Ectodermal cell (in vitro differentiated cells): ENCODE results near the gene BTLA.

ENCODE experiments used
- H3K27ac ChIP-seq: 2 replicates; pipeline ENCODE4 v1.7.0; 2013; ENCODE audit warnings: mild to moderate bottlenecking, low read depth, low read length; ENCODE audit not compliant: insufficient read depth, poor library complexity, severe bottlenecking
- H3K27me3 ChIP-seq: 2 replicates; pipeline ENCODE4 v1.7.0; 2013; ENCODE audit warnings: mild to moderate bottlenecking, low read length; ENCODE audit not compliant: insufficient read depth, control insufficient read depth, poor library complexity, severe bottlenecking
- H3K36me3 ChIP-seq: one replicate; pipeline ENCODE4 v1.7.0; 2013; ENCODE audit warnings: low read length; ENCODE audit not compliant: control insufficient read depth, insufficient read depth
- H3K4me1 ChIP-seq: one replicate; pipeline ENCODE4 v1.7.0; 2013; ENCODE audit warnings: low read length; ENCODE audit not compliant: control insufficient read depth, insufficient read depth
- H3K4me3 ChIP-seq: 2 replicates; pipeline ENCODE4 v1.7.0; 2013; ENCODE audit warnings: low read depth, low read length, control low read depth; ENCODE audit not compliant: insufficient read depth
- H3K9me3 ChIP-seq: 2 replicates; pipeline ENCODE4 v1.7.0; 2013; ENCODE audit warnings: mild to moderate bottlenecking, low read length, moderate library complexity; ENCODE audit not compliant: control insufficient read depth
- WGBS, 2 experiments: methylation state at CpG; one replicate each; pipeline ENCODE4 v1.1.7; 2013; ENCODE audit warnings: missing lambda C conversion rate in 2 of 2; 5-methylcytosine and 5-hydroxymethylcytosine counted together

BTLA gene

DNA sequence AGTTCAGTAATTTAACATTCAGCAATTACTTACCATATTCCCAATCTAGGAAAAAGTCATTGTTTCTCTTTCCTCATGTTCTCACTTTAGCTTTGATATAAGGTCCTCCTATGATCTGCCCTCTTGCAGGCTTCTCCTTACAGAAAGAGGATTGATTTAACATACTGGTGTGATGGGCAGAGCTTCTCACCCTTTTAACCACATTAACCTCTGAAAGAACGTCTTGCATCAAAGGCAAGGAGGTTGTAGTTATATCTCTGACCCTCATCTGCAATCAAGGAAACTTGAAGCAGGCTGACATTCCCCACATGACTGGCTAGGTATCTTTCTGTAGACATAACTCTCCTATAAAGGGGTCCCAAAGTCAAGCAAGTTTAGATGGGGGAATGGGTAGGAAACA, 39.5 kb downstream of the BTLA start:
- Histone ChIP-seq H3K27me3 (no peaks in the 10 kb centered on the region), H3K27ac (no peak overlapping the region), H3K4me1 (no peaks in the 10 kb centered on the region), H3K36me3 (no peaks in the 10 kb centered on the region), H3K4me3 (no peak overlapping the region), H3K9me3 (no peaks in the 10 kb centered on the region)
- WGBS, 2 experiments: 69 to 86% methylated on average over 1 of the region's 1 CpG

DNA sequence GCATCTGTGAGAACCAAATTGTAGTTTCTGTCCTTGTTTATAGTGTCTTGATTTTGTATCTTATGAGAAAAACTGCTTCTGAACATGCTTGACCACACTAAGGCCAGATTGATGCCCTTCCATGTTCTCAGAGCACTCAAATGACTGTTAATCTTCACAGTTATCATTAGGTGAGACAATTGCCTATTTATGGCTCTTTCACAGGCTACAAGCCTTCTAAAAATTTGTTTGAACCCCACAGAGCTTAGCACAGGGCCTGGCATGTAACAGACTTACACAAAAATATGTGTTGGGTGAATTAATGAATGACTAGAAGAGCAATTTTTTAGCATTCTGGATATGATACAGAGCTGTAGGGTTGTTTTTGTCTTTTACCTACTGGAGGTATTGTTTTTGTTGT, 43.1 kb downstream of the BTLA start:
- Histone ChIP-seq H3K27me3 (no peaks in the 10 kb centered on the region), H3K36me3 (no peaks in the 10 kb centered on the region), H3K4me1 (no peaks in the 10 kb centered on the region), H3K9me3 (no peaks in the 10 kb centered on the region), H3K4me3 (no peak overlapping the region), H3K27ac (no peak overlapping the region)

DNA sequence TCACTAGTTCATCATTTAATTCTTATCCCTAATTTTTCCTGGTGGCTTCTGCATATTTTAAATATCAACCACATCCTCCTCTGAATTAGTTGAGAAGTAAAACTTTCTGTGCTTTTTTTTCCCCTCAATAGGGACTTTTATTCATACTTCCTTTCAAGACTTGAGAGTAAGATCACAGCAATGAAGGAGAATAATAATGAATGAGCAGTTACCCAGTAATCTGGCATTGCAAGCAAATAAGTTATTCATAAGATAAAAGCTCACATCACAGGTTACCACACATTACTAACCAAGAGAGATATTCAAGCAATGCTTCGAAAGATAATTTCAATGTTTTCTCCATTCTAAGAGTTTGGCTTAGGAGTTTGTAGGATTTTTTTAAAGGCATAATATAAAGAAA, 50.3 kb downstream of the BTLA start:
- H3K4me1 ChIP-seq: peaks cover 15% of the 10 kb centered on the region
- no CpG with 5 or more reads among the region's 1 CpG for WGBS, 2 experiments

DNA sequence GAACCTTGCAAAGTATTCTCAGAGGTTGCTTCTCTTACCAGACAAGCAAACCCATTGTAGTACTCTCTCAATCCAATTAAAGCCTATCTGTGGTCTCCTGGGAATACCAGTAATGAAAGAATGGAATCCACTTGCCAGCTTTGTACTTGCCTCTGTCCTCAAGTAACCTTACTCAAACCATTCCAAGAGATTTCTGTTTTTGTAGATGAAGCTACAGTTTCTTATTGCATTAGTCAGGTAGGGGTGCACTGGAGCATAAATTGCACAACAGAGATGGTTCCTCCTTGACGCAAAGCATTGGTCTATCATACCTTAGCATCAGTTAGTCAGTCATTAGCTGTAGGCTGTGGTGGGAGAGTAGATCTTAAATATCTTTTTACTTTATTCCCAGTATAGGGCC, 52.9 kb downstream of the BTLA start:
- 100% methylated on average over 1 of the region's 1 CpG for WGBS, 2 experiments
- no peak overlapping the region for H3K27ac ChIP-seq
- H3K4me1 ChIP-seq: peaks cover 15% of the 10 kb centered on the region
- no peak overlapping the region for H3K4me3 ChIP-seq
- no peaks in the 10 kb centered on the region for H3K36me3 ChIP-seq
- H3K9me3 ChIP-seq: no peaks in the 10 kb centered on the region
- H3K27me3 ChIP-seq: no peaks in the 10 kb centered on the region

More for the DNA sequence above, 50.3 kb downstream of the BTLA start:
- no peak overlapping the region for H3K4me3 ChIP-seq
- no peaks in the 10 kb centered on the region for H3K36me3 ChIP-seq
- H3K27me3 ChIP-seq: no peaks in the 10 kb centered on the region
- no peak overlapping the region for H3K27ac ChIP-seq
- H3K9me3 ChIP-seq: no peaks in the 10 kb centered on the region

DNA sequence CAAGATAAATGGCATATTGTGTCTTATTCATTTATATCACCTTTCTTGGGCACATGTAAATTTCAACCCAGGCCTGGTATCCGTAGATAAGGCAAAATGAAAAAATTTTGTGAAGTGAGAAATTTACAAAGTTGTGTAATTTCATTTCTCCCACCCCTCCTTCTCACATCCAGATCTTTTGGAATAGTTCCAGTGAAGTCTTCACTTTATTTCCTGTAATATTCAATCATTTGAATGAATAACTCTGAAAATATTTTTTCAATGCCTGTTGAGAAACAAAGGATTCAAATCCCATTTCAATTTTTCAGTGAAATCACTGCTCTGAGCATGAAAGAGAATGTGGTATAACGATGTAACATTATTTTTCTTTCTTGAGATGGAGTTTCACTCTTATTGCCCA, 53.4 kb downstream of the BTLA start:
- no peaks in the 10 kb centered on the region for H3K27me3 ChIP-seq
- peaks cover 15% of the 10 kb centered on the region for H3K4me1 ChIP-seq
- H3K36me3 ChIP-seq: no peaks in the 10 kb centered on the region
- WGBS, 2 experiments: 92% methylated on average over 1 of the region's 2 CpGs; no CpG with 5 or more reads in 1 of the 2 experiments
- H3K4me3 ChIP-seq: no peak overlapping the region
- H3K9me3 ChIP-seq: no peaks in the 10 kb centered on the region
- H3K27ac ChIP-seq: no peak overlapping the region

DNA sequence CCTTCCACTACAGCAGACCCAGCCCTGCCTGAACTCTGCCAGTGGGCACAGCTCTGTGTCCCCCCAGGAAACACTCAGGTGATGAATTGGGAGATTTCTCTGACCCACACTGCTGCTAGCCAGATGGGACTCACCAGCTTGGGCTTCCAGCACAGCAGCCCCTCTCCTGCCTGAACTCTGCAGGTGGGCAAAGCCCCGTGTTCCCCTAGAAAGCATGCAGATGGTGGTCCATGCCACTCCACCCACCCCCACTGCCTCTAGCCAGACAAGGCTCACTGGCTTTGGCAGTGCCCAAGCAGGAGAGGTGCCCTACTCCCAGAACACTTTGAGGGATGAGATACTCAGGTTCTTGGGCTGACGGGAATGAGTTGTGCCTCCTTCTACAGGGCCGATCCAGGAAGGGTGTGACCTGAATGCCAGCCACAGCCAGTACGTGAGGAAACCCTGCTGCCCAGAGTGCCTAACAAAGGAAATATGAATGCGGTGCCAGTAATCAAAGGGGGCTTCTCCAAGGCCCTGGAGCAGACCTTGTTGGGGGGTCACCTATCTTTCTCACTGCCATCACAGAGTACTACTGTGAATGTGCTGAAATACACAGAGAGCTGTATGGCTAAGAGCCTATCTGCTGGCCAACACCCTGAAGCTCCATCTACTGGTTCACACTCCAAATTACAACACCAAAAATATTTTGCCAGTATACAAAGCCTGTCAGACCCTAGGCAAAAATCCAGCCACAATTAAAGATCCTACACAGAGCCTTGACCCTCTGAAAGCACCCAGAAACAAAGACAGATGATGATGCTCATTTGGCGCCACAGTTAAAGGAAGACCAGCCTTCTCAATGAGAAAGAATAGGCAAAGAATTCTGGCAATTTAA, 61.9 kb downstream of the BTLA start:
- Histone ChIP-seq H3K4me3 (no peak overlapping the region), H3K4me1 (no peaks in the 10 kb centered on the region), H3K36me3 (no peaks in the 10 kb centered on the region), H3K27me3 (no peaks in the 10 kb centered on the region), H3K27ac (no peak overlapping the region), H3K9me3 (peaks cover 2% of the 10 kb centered on the region)
- WGBS, 2 experiments: 94 to 95% methylated on average over 6 of the region's 6 CpGs

DNA sequence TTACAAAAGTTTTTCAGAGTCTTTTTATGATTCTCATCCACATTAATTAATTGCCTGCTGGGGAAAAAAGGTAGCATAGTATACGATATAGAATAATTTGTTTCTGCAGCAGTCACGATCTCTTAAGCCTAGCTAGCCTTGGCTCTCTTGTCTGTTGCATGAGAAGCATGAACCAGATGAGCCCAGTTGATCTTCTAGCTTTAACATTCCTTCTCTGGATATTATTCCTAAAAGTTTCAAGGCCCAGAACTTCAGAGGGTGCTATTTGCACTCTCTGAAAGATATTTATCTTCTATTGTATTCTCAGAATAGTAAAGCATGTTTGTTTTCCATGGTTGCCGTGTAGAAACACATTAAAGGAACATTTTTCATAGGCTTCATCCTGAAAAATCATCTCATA, 69.3 kb downstream of the BTLA start:
- 92 to 96% methylated on average over 2 to 3 of the region's 3 CpGs for WGBS, 2 experiments

DNA sequence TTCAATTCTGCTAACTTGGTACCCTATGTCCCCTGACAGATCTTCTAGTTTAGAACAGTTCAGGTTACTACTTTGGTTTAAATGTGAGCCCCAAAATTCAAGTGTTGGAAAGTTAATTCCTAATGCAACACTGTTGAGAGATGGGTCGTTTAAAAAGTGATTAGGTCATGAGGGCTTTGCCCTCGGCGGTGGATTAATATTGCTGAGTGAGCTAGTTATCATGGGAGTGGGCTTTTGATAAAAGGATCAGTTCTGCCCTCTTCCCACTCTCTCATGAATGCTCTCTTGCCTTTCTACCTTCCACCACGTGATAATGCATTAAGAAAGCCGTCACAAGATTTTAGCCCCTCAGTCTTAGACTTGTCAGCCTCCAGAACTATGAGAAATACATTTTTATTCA, 72.1 kb downstream of the BTLA start:
- Histone ChIP-seq H3K4me3 (no peak overlapping the region), H3K36me3 (no peaks in the 10 kb centered on the region), H3K27me3 (no peaks in the 10 kb centered on the region), H3K4me1 (no peaks in the 10 kb centered on the region), H3K9me3 (no peaks in the 10 kb centered on the region), H3K27ac (no peak overlapping the region)
- 94 to 96% methylated on average over 5 of the region's 5 CpGs for WGBS, 2 experiments

More for the DNA sequence above, 69.3 kb downstream of the BTLA start:
- Histone ChIP-seq H3K36me3 (no peaks in the 10 kb centered on the region), H3K27ac (no peak overlapping the region), H3K4me1 (no peaks in the 10 kb centered on the region), H3K4me3 (no peak overlapping the region), H3K27me3 (no peaks in the 10 kb centered on the region), H3K9me3 (no peaks in the 10 kb centered on the region)

DNA sequence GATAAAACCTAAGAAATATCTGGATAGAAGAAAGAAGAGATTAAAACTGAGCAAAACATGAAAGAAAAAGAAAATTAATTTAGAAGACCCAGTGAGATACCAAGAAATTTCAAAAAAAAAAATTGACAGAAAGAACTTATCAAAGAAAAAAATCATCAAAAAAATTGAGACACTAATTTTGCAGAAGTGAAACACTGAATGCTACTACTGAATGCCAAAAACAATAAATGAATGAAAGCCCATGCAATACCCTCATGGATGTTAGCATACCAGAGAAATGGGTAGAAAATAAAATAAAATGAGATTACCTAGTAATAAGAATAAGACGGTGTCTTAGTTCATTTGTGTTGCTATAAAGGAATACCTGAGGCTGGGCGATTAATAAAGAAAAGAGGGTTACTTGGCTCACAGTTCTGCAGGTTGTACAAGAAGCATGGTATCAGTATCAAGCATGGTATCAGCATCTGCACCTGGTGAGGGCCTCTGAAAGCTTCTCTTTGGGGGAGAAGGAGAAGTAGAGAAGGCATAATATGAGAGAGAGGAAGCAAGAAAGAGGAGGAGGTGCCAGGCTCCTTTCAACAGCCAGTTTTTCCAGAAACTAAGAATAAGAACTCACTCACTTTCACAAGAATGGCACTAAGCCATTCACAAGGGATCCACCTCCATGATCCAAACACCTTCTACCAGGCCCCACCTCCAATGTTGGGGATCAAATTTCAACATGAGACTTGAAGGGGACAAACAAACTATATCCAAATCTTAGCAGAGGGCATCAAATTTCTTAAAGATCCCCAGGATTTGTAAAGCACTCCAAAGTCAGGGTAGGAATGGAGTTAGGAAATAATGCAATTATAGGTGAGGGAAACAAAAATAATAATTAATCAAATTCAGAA, 73.2 kb downstream of the BTLA start:
- H3K27ac ChIP-seq: no peak overlapping the region
- no peaks in the 10 kb centered on the region for H3K4me1 ChIP-seq
- H3K4me3 ChIP-seq: no peak overlapping the region
- H3K9me3 ChIP-seq: no peaks in the 10 kb centered on the region
- H3K36me3 ChIP-seq: no peaks in the 10 kb centered on the region
- no peaks in the 10 kb centered on the region for H3K27me3 ChIP-seq
- WGBS, 2 experiments: 92 to 93% methylated on average over 2 of the region's 2 CpGs

DNA sequence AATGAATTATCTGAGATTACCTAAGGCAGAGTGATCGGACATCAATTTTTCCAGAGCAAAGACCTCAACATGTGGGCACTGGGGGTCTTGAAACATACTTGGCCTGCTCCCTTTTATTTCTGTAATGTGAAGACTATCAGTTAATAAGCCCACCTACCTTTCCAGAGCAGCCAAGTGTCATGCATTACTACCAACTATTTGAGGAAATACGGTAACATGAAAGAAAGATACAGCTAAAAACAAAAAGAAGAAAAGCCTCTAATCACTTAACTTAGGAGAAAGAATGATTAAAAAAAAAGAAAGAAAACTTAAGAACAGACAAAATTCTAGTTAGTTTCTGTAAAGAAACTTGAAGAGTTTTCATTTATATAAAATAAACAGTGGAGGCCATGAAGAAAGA, 73.9 kb downstream of the BTLA start:
- H3K4me1 ChIP-seq: no peaks in the 10 kb centered on the region
- no peaks in the 10 kb centered on the region for H3K9me3 ChIP-seq
- H3K27me3 ChIP-seq: no peaks in the 10 kb centered on the region
- H3K36me3 ChIP-seq: no peaks in the 10 kb centered on the region
- 91 to 100% methylated on average over 1 of the region's 2 CpGs for WGBS, 2 experiments
- no peak overlapping the region for H3K27ac ChIP-seq
- no peak overlapping the region for H3K4me3 ChIP-seq
